ENCODE measurements around the gene ENTPD8.

The ENTPD8 gene

DNA sequence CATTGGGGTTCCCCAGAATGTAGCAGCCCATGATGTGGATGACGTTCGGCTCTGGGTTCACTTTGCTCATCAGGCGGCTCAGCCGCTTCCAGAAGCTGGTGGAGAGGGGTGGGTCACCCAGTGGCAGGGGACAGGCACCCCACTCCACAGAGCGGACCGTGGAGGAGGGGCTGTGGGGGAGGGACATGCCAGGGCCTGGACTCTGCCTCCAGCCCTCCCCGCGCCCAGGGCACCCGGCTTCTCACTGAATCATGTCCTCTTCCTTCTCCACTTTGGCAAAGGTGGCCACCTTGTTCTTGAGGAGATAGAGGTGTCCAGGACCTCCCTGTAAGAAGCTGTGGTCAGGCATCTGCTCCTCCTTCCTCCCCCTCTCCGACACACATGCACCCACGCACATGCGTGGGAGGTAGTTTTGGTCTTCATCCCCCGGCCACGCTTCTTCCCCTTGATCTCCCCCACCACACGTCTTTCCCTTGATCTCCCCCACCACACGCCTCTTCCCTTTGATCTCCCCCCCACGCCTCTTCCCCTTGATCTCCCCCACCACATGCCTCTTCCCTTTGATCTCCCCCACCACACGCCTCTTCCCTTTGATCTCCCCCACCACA, 8.9 kb upstream of the ENTPD8 start:
- DNase-seq (ENCODE audit: extremely low spot score, insufficient read length, low read depth), result no peak
- FAIRE-seq, result no peak

DNA sequence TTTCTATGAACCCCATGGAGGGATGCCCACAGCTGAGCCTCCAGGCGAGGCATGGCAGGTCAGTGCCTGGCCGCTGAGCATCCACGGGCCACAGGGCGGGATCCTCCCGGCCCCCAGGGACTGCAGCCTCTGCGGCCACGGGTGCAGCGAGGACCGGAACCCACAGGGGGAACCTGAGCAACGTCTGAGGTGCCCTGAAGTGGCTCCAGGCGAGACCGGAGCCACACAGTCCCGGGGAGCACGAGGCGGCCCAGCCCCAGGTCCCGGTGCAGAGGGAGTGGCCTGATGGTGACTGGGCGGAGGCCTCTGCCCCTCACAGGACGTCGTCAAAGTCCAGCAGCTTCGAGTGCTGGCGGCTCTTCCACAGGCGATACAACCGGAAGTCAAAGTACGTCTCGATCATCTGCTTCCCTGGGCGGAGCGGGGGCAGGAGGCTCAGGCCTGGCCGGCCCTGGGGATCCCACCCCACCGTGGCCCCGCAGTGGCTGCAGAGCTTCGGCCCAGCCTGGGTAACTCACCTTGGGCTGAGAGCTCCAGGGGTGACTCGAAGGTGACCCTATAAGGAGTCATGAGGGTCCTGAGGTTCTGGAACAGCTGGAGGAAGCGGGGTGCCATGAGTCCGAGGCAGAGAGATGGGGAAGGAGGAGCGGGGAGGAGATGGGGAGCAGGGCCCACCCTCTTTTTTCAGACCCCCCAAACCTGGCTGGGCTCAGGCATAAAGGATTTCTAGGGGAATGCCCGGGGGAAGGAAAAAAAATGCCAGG, 8.1 kb upstream of the ENTPD8 start:
- FAIRE-seq (no peak), DNase-seq (ENCODE audit: extremely low spot score, insufficient read length, low read depth) (no peak)

- DNase-seq (ENCODE audit: extremely low spot score, insufficient read length, low read depth) (no peak), FAIRE-seq (no peak)
Measured at GRCh38 chr9:137448602-137448962, 7.4 kb upstream of the ENTPD8 start.

GRCh38 chr9:137447722-137448601, 6.8 kb upstream of the ENTPD8 start:
- DNase-seq (ENCODE audit: extremely low spot score, insufficient read length, low read depth) (no peak), FAIRE-seq (no peak)

- DNase-seq (ENCODE audit: extremely low spot score, insufficient read length, low read depth), result no peak
- FAIRE-seq, result no peak
Measured at GRCh38 chr9:137446851-137447471, 5.8 kb upstream of the ENTPD8 start.

GRCh38 chr9:137445930-137446431, 4.8 kb upstream of the ENTPD8 start:
- no peak for FAIRE-seq
- DNase-seq (ENCODE audit: extremely low spot score, insufficient read length, low read depth), result no peak

DNA sequence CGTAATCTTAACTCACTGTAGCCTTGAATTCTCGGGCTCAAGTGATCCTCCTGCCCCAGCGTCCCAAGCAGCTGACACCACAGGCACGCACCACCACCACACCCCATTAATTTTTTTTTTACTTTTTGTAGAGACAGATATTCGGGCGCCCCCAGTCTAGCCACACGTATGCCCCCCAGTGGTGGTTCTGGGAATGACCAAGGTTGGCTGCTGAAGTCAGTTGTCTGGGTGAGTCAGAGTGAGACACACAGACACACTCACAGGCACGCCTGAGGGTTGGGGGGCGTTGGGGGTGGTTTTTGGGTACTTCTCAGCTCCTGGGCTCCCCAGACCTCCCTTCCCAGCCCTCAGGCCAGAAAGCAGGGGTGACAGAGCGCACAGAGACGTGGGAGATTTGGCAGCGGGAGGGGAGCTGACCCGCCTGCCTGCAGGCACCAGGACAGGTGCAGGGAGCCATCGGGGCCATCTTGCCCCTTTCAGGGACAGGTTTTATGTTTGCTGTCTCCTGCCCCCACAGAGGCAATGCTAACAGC, 4.2 kb upstream of the ENTPD8 start:
- DNase-seq (ENCODE audit: extremely low spot score, insufficient read length, low read depth) (peak; percentile 74), FAIRE-seq (peak; percentile 78)

- FAIRE-seq (no peak), DNase-seq (ENCODE audit: extremely low spot score, insufficient read length, low read depth) (no peak)
Measured at GRCh38 chr9:137444106-137444790, 3.1 kb upstream of the ENTPD8 start.

DNA sequence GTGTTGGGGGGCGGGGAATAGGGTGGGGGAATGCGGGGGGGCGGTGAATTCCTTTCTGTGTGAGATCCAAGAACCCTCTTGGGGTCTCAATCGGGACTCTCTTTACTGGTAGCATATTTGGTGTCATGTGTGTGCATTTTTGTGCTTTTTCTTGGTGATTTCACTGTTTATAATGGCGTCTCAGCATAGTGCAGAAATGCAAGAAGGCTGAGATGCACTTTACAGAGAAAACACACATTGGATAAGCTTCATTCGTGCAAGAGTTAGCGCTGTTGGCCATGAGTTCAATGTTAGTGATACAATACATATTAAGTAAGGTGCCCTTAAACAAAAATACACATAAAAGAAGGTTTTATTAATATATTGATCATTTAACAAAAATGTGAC, 771 bp upstream of the ENTPD8 start:
- DNase-seq (ENCODE audit: extremely low spot score, insufficient read length, low read depth), result no peak
- no peak for FAIRE-seq

DNA sequence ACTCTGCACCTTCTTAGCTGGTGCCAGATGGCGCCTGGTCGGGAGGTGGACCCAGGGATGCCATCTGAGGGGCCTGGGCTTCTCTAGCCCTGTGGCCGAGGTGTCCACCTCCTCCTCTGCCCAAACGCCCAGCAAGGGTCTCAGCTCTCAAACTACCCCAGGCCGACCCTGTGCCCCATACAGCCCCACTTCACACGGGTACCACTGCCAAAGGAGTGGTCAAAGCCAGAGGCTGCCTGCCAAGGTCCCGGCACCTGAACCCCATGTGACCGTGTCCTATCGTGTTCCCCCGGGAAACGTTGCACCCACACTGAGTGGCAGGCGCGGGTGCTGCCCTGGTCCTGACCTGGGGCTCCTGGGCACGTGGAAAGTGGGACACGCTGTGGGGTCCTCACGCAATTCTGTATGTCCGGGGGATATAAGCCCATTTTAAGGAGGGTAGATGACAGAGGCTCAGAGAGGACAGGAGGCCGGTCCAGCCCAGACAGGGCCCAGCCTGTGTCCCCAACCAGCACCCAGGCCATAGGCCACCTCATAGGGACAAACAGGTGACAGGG, 1.9 kb downstream of the ENTPD8 start:
- FAIRE-seq, result no peak
- no peak for DNase-seq (ENCODE audit: extremely low spot score, insufficient read length, low read depth)

DNA sequence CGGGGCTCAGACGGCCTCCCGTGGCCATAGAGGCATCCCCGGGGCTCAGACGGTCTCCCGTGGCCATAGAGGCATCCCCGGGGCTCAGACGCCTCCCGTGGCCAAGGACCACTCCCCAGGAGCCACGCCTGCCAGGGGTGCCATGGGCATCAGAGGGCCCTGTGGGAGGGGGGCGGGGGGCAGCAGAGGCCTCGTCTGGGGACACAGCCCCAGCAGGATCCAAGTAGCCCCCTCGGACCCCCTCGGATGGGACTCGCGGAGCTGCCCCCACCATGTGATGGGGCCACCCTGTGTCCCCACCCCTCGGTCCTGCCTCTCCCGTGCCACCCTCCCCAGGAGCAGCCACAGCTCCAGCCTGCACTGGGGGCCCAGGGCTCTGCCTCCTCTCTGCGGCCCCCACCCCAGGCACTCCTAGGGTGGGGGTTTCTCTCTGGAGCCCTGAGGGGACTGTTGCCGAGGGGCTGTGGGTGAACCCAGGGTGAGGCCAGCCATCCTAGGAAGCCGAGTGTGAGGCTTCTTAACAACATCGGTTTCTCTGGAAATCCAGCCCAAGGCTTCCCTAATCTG, 2.5 kb downstream of the ENTPD8 start:
- no peak for FAIRE-seq

DNA sequence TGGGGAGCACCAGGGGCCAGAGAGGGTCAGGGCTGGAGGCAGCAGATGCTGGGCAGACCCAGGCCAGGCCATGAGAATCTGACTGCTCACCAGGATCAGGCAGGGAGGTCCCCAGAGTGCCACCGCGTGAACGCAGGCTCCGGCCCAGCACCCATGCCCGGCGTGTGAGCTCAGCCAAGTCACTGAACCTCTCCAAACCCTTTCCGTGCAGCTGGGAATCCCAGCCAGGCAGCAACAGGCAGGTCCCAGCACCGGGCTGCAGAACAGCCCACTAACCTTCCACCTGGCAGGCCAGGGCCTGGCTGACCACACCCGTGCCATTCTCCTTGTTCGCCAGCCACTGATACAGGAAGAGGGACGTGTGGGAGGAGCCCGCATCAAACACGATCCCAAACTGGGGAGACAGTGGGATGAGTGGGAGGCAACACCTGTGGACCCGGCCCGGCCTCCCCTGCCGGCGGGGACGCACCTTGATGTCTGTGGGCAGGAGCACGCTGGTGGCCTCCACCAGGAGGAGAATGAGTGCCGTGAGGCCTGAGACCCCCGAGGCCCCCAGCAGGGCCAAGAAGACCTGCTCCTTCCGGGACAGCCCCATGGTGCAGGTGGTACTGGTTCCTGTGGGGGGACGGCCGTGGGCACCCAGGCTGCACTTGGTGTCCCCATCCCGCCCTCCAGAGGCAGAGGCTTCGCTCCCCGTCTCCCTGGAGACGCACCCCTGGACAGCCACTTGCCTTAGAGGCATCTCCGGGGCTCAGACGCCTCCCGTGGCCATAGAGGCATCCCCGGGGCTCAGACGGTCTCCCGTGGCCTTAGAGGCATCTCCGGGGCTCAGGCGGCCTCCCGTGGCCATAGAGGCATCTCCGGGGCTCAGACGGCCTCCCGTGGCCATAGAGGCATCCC, 3.2 kb downstream of the ENTPD8 start:
- FAIRE-seq, result no peak
- DNase-seq (ENCODE audit: extremely low spot score, insufficient read length, low read depth), result no peak

More for the DNA sequence above, 2.5 kb downstream of the ENTPD8 start:
- no peak for DNase-seq (ENCODE audit: extremely low spot score, insufficient read length, low read depth)

DNA sequence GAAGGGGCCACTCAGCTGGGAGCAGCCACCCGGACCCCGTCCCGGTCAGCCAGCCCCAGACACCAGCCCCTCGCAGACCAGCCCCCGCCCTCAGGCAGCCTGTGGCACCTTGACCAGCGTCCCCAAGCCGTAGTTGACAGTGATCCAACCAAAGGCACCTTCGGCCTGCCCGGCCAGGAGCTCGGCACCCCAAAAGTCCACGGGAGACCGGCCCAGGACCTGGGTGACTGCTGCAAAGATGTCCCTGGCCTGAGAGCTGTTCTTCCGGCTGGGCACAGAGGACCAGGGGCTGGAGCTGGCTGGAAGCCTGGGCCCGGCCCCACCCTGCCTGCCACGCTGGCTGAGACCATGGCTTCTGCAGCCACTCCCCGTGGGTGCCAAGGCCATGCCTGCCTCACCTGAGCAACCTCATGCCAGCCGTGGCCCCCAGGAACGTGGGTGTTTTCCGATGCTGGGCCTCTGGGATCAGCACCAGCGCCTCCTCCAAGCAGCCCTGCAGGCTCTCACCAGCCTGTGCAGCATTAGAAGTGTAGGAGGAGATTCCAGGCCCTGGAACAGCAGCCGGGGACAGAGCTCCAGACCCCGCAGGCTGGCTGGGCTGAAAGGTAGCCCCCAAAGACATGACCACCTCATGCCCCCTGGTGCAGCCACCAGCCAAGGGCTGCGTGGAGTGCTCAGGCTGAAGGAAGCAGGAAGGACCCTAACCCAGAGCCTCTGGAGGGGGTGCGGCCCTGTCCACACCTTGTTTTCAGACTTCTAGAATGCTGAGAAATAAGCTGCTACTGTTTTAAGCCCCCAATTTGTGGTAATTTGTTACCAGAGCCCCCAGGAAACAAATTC, 4.2 kb downstream of the ENTPD8 start:
- no peak for DNase-seq (ENCODE audit: extremely low spot score, insufficient read length, low read depth)
- no peak for FAIRE-seq

GRCh38 chr9:137435980-137436760, 5.0 kb downstream of the ENTPD8 start:
- FAIRE-seq (no peak), DNase-seq (ENCODE audit: extremely low spot score, insufficient read length, low read depth) (no peak)

- DNase-seq (ENCODE audit: extremely low spot score, insufficient read length, low read depth) (no peak), FAIRE-seq (no peak)
Measured at GRCh38 chr9:137435381-137435891, 5.7 kb downstream of the ENTPD8 start.
